Heart right ventricle (tissue), 16 donors: Measurements from ENCODE around the gene PHLPP1. TPM values are rescaled to one million over a fixed set of nuclear protein-coding genes. Genes with fewer than 3 reads are reported as not detected.

Source experiments
- ATAC-seq, 8 donors: fragments of 200-7000 bp; cut with Tn5 transposase; one replicate each; pipeline ENCODE4 v1.9.1; 2020; ENCODE audit warnings: mild to moderate bottlenecking in 8 of 8, moderate library complexity in 8 of 8, moderate number of reproducible peaks in 1 of 8
- DNase-seq, 2 donors: peaks; one replicate each; pipeline ENCODE4 v3.0.0-alpha.2; 2020
- H3K27ac ChIP-seq, 10 donors: fragments of 200-600 bp; sonication (generic) in 2 of 10; one replicate each; pipeline versions ENCODE4 v1.5.0 to v1.8.0; 2020 to 2022; ENCODE audit warnings: mild to moderate bottlenecking in 3 of 10
- H3K27me3 ChIP-seq, 7 donors: fragments of 200-600 bp; one replicate each; pipeline ENCODE4 v1.8.0; 2021 to 2022; ENCODE audit warnings: mild to moderate bottlenecking in 2 of 7
- H3K36me3 ChIP-seq, 9 donors: fragments of 200-600 bp; sonication (generic) in 1 of 9; one replicate each; pipeline versions ENCODE4 v1.5.0 to v1.8.0; 2020 to 2022; ENCODE audit warnings: mild to moderate bottlenecking in 2 of 9
- H3K4me1 ChIP-seq, 9 donors: fragments of 200-600 bp; sonication (generic) in 1 of 9; one replicate each; pipeline versions ENCODE4 v1.5.0 to v1.8.0; 2020 to 2022; ENCODE audit warnings: mild to moderate bottlenecking in 4 of 9
- H3K4me3 ChIP-seq, 10 donors: fragments of 200-600 bp; sonication (generic) in 2 of 10; one replicate each; pipeline versions ENCODE4 v1.5.0 to v1.8.0; 2020 to 2022; ENCODE audit warnings: mild to moderate bottlenecking in 7 of 10, moderate library complexity in 2 of 10
- H3K9me3 ChIP-seq, 11 donors: fragments of 200-600 bp in 10 of 11; sonication (generic) in 2 of 11; one replicate each; pipeline versions ENCODE4 v1.5.0 to v1.8.0; 2013 to 2022; ENCODE audit warnings: mild to moderate bottlenecking in 2 of 11, control low read depth in 1 of 11, moderate library complexity in 1 of 11
- WGBS, 2 donors: extraction: QIAGEN DNeasy Blood & Tissue Kit; methylation state at CpG; one replicate each; pipeline ENCODE4 v1.1.7; 2013; ENCODE audit warnings: inconsistent platforms in 1 of 2; 5-methylcytosine and 5-hydroxymethylcytosine counted together
- intact Hi-C, 10 donors: fragments of 100-400 bp; cut with DNase I; formaldehyde crosslinking; loops; one replicate each; pipeline versions ENCODE4 v1.11.1 to v1.14.2; 2022
- polyA plus RNA-seq, 2 donors: library from polyadenylated mRNA; stranded (reverse); fragments of 200-250 nt; gene quantifications; one replicate each; pipeline ENCODE4 v1.2.3, GENCODE V29; 2013
- total RNA-seq, 10 donors: library from RNA; stranded (reverse); fragmentation: NEBNext Ultra II Directional in 3 of 10; extraction: Animal tissue kit (Norgen Biotek cat#: 25700) in 3 of 10; gene quantifications; one replicate each; pipeline versions ENCODE4 v1.2.1 to v1.2.4, GENCODE V29; 2021 to 2023
- TF ChIP-seq, protein P1 (sequence below), 9 donors: fragments of 200-600 bp; sonication (generic) in 2 of 9; IDR thresholded peaks; one replicate each; pipeline versions ENCODE4 v1.5.0 to v1.8.0; 2021 to 2022; ENCODE audit warnings: antibody characterized with exemption in 9 of 9, mild to moderate bottlenecking in 5 of 9, moderate library complexity in 1 of 9
- donor health status: Arrhythmogenic right ventricular cardiomyopathy.
- donor health status: ischemic (EF 13 %, LVEDD 7.1; RV severe dilation, severe dysfunction).
- donor health status: healthy with polysubstance abuse.
- donor health status: DM: no; HTN: yes; CAD: no.
- donor health status: DM: no; HTN: no; CAD: no.
- donor health status: ischemic (EF 25% LVEDD 6.9; RV normal size, moderate dysfunction).
- donor health status: ischemic (EF 25% LVEDD 5.7; RV mildly dilated, moderate dysfunction).
- donor health status: healthy.
- donor health status: DM: yes; HTN: yes; CAD: no.
- donor health status: Ischemic cardiomyopathy.
- donor health status: ischemic (EF 35%, LVEDD 5.7; RV mildly dilated, moderate dysfunction).
- donor health status: nonischemic (EF 11% LVEDD 7.7; RV severe dilation, severe dysfunction).
- donor health status: DM: yes; HTN: yes; CAD: no.
- donor health status: PGD.
- donor health status: ischemic (EF 29% LVEDD 5.4; RV normal size, mild dysfunction).
- donor health status: nonischemic (EF 23%, LVEDD 6.1; RV moderate dilation, normal function).

The PHLPP1 gene
- total and polyA plus RNA-seq, 12 donors, result 1.8 to 10.7 (median 8.0) TPM

DNA sequence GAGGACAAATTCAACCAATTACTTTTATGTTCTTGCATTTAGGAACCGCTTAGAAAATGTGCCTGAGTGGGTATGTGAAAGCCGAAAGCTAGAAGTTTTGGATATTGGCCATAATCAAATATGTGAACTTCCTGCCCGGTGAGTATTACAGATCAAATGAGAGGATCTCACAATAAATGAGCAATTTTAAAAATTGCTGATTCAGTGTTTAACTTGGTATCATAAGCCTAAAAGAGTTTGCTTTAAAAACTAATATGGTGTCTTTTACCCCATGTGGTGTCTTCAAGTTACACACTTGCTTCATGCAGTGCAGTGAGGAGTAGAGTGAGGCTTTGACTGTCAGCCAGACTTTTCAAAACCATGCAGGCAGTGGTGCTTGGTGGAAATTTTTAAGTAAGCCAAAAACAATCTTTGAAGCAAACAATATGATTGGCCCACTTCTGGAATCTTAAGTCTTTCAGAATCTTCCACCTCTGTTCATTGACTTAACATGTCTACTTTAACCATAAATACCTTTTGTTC, 199.6 kb downstream of the PHLPP1 start:
- H3K36me3 ChIP-seq, result peaks cover 0 to 34% (median 0%) of the 10 kb centered on the region in 9 donors

DNA sequence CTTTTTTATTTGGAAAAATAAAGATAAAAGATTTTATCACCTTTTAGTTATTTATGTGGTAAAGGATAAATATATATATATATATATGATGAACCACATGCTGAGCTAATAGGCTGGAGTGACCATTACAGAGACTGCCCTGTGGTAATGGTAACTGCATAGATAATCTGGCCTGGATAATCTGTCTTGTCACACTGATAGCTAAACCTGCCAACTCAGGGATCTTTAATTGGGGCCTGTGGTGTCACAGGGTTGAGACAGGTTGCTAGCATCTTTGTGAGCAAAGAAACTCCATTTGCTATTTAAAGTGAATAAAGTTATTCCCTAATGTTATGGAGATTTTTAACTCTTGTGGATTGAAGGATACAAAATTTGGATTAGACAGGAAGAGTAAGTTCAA, 203.0 kb downstream of the PHLPP1 start:
- ATAC-seq, result no peak
- no peak overlapping the region for H3K27ac ChIP-seq
- intact Hi-C loops, result no loop called here
- no peaks in the 10 kb centered on the region for H3K27me3 ChIP-seq
- H3K4me3 ChIP-seq, result no peak overlapping the region
- H3K9me3 ChIP-seq, result no peaks in the 10 kb centered on the region
- H3K4me1 ChIP-seq, result no peaks in the 10 kb centered on the region
- H3K36me3 ChIP-seq, result peaks cover 0 to 51% (median 0%) of the 10 kb centered on the region in 9 donors
- no peak for DNase-seq
- TF ChIP-seq, protein P1, sequence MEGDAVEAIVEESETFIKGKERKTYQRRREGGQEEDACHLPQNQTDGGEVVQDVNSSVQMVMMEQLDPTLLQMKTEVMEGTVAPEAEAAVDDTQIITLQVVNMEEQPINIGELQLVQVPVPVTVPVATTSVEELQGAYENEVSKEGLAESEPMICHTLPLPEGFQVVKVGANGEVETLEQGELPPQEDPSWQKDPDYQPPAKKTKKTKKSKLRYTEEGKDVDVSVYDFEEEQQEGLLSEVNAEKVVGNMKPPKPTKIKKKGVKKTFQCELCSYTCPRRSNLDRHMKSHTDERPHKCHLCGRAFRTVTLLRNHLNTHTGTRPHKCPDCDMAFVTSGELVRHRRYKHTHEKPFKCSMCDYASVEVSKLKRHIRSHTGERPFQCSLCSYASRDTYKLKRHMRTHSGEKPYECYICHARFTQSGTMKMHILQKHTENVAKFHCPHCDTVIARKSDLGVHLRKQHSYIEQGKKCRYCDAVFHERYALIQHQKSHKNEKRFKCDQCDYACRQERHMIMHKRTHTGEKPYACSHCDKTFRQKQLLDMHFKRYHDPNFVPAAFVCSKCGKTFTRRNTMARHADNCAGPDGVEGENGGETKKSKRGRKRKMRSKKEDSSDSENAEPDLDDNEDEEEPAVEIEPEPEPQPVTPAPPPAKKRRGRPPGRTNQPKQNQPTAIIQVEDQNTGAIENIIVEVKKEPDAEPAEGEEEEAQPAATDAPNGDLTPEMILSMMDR (IDR thresholded peaks at IDR 0.05), result no peak

More for the DNA sequence above, 199.6 kb downstream of the PHLPP1 start:
- no peak overlapping the region for H3K4me3 ChIP-seq
- 98 to 99% methylated on average over 3 of the region's 3 CpGs for WGBS, 2 donors
- H3K4me1 ChIP-seq, result no peaks in the 10 kb centered on the region
- intact Hi-C loops, result no loop called here
- H3K9me3 ChIP-seq, result no peaks in the 10 kb centered on the region
- DNase-seq (no peak), ATAC-seq (no peak)
- TF ChIP-seq, protein P1 (IDR thresholded peaks at IDR 0.05), result no peak
- H3K27ac ChIP-seq, result no peak overlapping the region
- no peaks in the 10 kb centered on the region for H3K27me3 ChIP-seq

GRCh38 chr18:62919109-62919838, 203.9 kb downstream of the PHLPP1 start:
- no peak for ATAC-seq
- no peaks in the 10 kb centered on the region for H3K27me3 ChIP-seq
- intact Hi-C loops, result no loop called here
- no peaks in the 10 kb centered on the region for H3K9me3 ChIP-seq
- DNase-seq, result no peak
- peaks cover 0 to 51% (median 0%) of the 10 kb centered on the region in 9 donors for H3K36me3 ChIP-seq
- H3K27ac ChIP-seq, result no peak overlapping the region
- 68 to 85% methylated on average over 2 of the region's 2 CpGs for WGBS, 2 donors
- H3K4me1 ChIP-seq, result no peaks in the 10 kb centered on the region
- H3K4me3 ChIP-seq, result no peak overlapping the region
- TF ChIP-seq, protein P1 (IDR thresholded peaks at IDR 0.05), result no peak

DNA sequence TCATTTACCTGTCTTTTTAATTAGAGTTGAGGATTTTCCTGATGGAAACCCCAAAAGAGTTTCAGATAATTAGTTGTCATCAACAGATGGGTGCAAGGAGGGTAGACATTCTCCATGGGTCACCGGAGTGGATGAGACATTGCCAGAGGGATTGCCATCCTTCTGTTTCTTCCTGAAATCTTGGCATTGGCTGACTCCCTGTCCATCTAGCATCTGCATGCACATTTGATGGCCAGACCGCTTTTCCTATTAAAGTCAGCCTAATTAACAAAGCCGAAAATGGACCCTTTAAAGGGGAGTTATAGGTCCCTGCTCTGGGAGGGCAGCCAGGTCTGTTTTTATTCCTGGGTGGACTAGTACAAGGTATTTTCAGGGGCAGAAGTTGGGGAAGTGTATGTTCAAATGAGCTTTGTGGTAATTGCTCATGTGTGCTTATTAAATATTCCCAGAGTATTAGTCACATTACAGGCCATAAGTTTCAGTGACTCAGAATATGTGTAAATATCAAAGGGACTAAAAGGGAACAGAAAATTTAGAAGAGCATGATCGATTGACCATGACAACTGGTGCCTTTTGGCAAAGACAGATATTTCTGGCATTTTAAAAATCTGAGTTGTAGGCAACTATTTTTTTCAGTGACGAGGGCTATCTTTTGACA, 209.8 kb downstream of the PHLPP1 start:
- no peaks in the 10 kb centered on the region for H3K4me1 ChIP-seq
- no peak for DNase-seq
- no peak overlapping the region for H3K4me3 ChIP-seq
- WGBS, 2 donors, result 95% methylated on average over 5 of the region's 5 CpGs
- TF ChIP-seq, protein P1 (IDR thresholded peaks at IDR 0.05), result no peak
- no peaks in the 10 kb centered on the region for H3K27me3 ChIP-seq
- intact Hi-C loops, result no loop called here
- H3K9me3 ChIP-seq, result no peaks in the 10 kb centered on the region
- H3K36me3 ChIP-seq, result peaks cover 0 to 26% (median 0%) of the 10 kb centered on the region in 9 donors
- ATAC-seq, result no peak
- no peak overlapping the region for H3K27ac ChIP-seq
